IMR-90 (cell line): ENCODE results near the gene DGKQ. TPM values are rescaled to one million over a fixed set of nuclear protein-coding genes. Genes with fewer than 3 reads are reported as not detected.

Experiments
- ATAC-seq: fragments of 200-7000 bp; cut with Tn5 transposase; 2 replicates; pipeline ENCODE4 v1.9.1; 2020; ENCODE audit warnings: low read depth, mild to moderate bottlenecking, moderate library complexity
- BruUV-seq: library from RNA; stranded (reverse); fragments of 400-500 nt; replicated peaks from 2 replicates; lab custom pipeline; 2021; lab: Mats Ljungman, UMichigan
- CTCF ChIA-PET: fragments of 300-600 bp; formaldehyde crosslinking; extraction: SDS; loops from one replicate; lab custom pipeline; 2021; ENCODE audit warnings: antibody characterized with exemption; lab: Yijun Ruan, JAX
- POLR2A ChIA-PET: fragments of 300-600 bp; sonication (Branson Sonifier 250); formaldehyde crosslinking; loops from one replicate; lab custom pipeline; 2022; ENCODE audit warnings: antibody characterized with exemption; ENCODE audit not compliant: unreplicated experiment; lab: Charles Lee
- DNase-seq: peaks from one replicate; pipeline ENCODE4 v3.0.0; 2013
- H2AFZ ChIP-seq: replicated peaks from 2 replicates; pipeline ENCODE3; 2013; ENCODE audit warnings: low read length, mild to moderate bottlenecking; ENCODE audit not compliant: poor library complexity
- H2AK5ac ChIP-seq: 2 replicates; pipeline ENCODE4 v1.6.1; 2013; ENCODE audit warnings: low read depth, low read length, inconsistent platforms
- H2AK9ac ChIP-seq: replicated peaks from 2 replicates; pipeline ENCODE3; 2013; ENCODE audit warnings: mild to moderate bottlenecking, low read depth, low read length, moderate library complexity; ENCODE audit not compliant: poor library complexity
- H2BK120ac ChIP-seq: 2 replicates; pipeline ENCODE4 v1.6.1; 2013; ENCODE audit warnings: low read depth, low read length, inconsistent platforms
- H2BK15ac ChIP-seq: 3 replicates; pipeline ENCODE4 v1.6.1; 2013; ENCODE audit warnings: low read depth, low read length, inconsistent platforms
- H2BK20ac ChIP-seq: 2 replicates; pipeline ENCODE4 v1.6.1; 2013; ENCODE audit warnings: low read depth, mild to moderate bottlenecking, inconsistent platforms, low read length, moderate library complexity
- H2BK5ac ChIP-seq: 2 replicates; pipeline ENCODE4 v1.6.1; 2013; ENCODE audit warnings: mild to moderate bottlenecking, low read depth, low read length, inconsistent platforms; ENCODE audit not compliant: poor library complexity, severe bottlenecking
- H3K14ac ChIP-seq: replicated peaks from 2 replicates; pipeline ENCODE4 v1.6.1; 2013; ENCODE audit warnings: low read depth, low read length, inconsistent platforms
- H3K18ac ChIP-seq: 2 replicates; pipeline ENCODE4 v1.6.1; 2013; ENCODE audit warnings: low read depth, low read length, control low read depth
- H3K23ac ChIP-seq: 2 replicates; pipeline ENCODE4 v1.6.1; 2013; ENCODE audit warnings: low read depth, low read length, inconsistent platforms
- H3K27ac ChIP-seq: 2 replicates; pipeline ENCODE4 v1.5.1; 2013; ENCODE audit warnings: mild to moderate bottlenecking, control low read depth, low read length; ENCODE audit not compliant: insufficient read depth
- H3K27me3 ChIP-seq: 2 replicates; pipeline ENCODE4 v1.6.1; 2013; ENCODE audit warnings: low read length; ENCODE audit not compliant: control insufficient read depth, insufficient read depth
- H3K36me3 ChIP-seq: 2 replicates; pipeline ENCODE4 v1.6.1; 2013; ENCODE audit warnings: low read length, mixed read lengths; ENCODE audit not compliant: control insufficient read depth, insufficient read depth
- H3K4ac ChIP-seq: 2 replicates; pipeline ENCODE4 v1.6.1; 2013; ENCODE audit warnings: low read depth, low read length, inconsistent platforms
- H3K4me1 ChIP-seq: 2 replicates; pipeline ENCODE4 v1.6.1; 2013; ENCODE audit warnings: low read length, mixed read lengths; ENCODE audit not compliant: control insufficient read depth, insufficient read depth
- H3K4me2 ChIP-seq: 2 replicates; pipeline ENCODE4 v1.6.1; 2013; ENCODE audit warnings: low read depth, mild to moderate bottlenecking, control low read depth, low read length, moderate library complexity
- H3K4me3 ChIP-seq: 2 replicates; pipeline ENCODE4 v1.5.1; 2013; ENCODE audit warnings: low read depth, mild to moderate bottlenecking, control low read depth, low read length, moderate library complexity; ENCODE audit not compliant: insufficient read depth
- H3K56ac ChIP-seq: 2 replicates; pipeline ENCODE4 v1.6.1; 2013; ENCODE audit warnings: low read length, inconsistent platforms; ENCODE audit not compliant: insufficient read depth; ENCODE audit errors: extremely low read depth
- H3K79me1 ChIP-seq, 2 experiments: 2 replicates each; pipeline ENCODE4 v1.6.1; 2013; ENCODE audit warnings: low read length in 2 of 2, inconsistent platforms in 1 of 2, low read depth in 1 of 2
- H3K9ac ChIP-seq: 2 replicates; pipeline ENCODE4 v1.6.1; 2013; ENCODE audit warnings: low read depth, low read length, control low read depth
- H3K9me1 ChIP-seq: 2 replicates; pipeline ENCODE4 v1.6.1; 2013; ENCODE audit warnings: low read length, inconsistent platforms; ENCODE audit not compliant: insufficient read depth
- H3K9me3 ChIP-seq: 2 replicates; pipeline ENCODE4 v1.6.1; 2013; ENCODE audit warnings: low read length; ENCODE audit not compliant: control insufficient read depth, insufficient read depth
- H4K20me1 ChIP-seq: 2 replicates; pipeline ENCODE4 v1.6.1; 2013; ENCODE audit warnings: low read length, inconsistent platforms; ENCODE audit not compliant: insufficient read depth
- H4K5ac ChIP-seq: 2 replicates; pipeline ENCODE4 v1.6.1; 2013; ENCODE audit warnings: mild to moderate bottlenecking, low read depth, low read length, control low read depth
- H4K8ac ChIP-seq, 2 experiments: 2 replicates each; pipeline ENCODE4 v1.6.1; 2013; ENCODE audit warnings: low read depth in 2 of 2, low read length in 2 of 2, control low read depth in 1 of 2, inconsistent platforms in 1 of 2
- H4K91ac ChIP-seq: 2 replicates; pipeline ENCODE4 v1.6.1; 2013; ENCODE audit warnings: low read depth, low read length, inconsistent platforms; ENCODE audit not compliant: insufficient read depth
- BHLHE40 ChIP-seq: fragments of 150-350 bp; IDR thresholded peaks from 2 replicates; pipeline ENCODE4 v1.6.1; 2016; ENCODE audit warnings: mild to moderate bottlenecking, low read depth, low read length
- FOS ChIP-seq: fragments of 150-350 bp; IDR thresholded peaks from 2 replicates; pipeline ENCODE4 v1.6.1; 2016; ENCODE audit warnings: low read depth, low read length
- MAFK ChIP-seq: IDR thresholded peaks from 2 replicates; pipeline ENCODE4 v1.6.1; 2012; ENCODE audit warnings: low read depth, low read length, improper control_type of control experiment
- MXI1 ChIP-seq: IDR thresholded peaks from 2 replicates; pipeline ENCODE4 v1.6.1; 2012; ENCODE audit warnings: low read depth, mild to moderate bottlenecking, low read length, moderate library complexity, borderline replicate concordance
- NFE2L2 ChIP-seq: fragments of 150-350 bp; IDR thresholded peaks from 2 replicates; pipeline ENCODE4 v1.6.1; 2016; ENCODE audit warnings: low read depth, mild to moderate bottlenecking, low read length
- POLR2A ChIP-seq: IDR thresholded peaks from 2 replicates; pipeline ENCODE4 v1.6.1; 2012; ENCODE audit warnings: mild to moderate bottlenecking, low read depth, low read length
- RAD21 ChIP-seq: IDR thresholded peaks from 2 replicates; pipeline ENCODE4 v1.6.1; 2012; ENCODE audit warnings: low read length, improper control_type of control experiment
- RCOR1 ChIP-seq: IDR thresholded peaks from 2 replicates; pipeline ENCODE4 v1.6.1; 2012; ENCODE audit warnings: mild to moderate bottlenecking, low read length, improper control_type of control experiment; ENCODE audit not compliant: insufficient replicate concordance
- RFX5 ChIP-seq: IDR thresholded peaks from 2 replicates; pipeline ENCODE4 v1.8.0; 2012; ENCODE audit warnings: low read depth, mild to moderate bottlenecking, low read length, moderate library complexity
- WGBS, 2 experiments: methylation state at CpG; one replicate each; pipeline versions ENCODE4 v1.1.5 to v1.1.7; 2013; ENCODE audit warnings: missing lambda C conversion rate in 2 of 2; ENCODE audit not compliant: insufficient read length in 1 of 2; ENCODE audit errors: extremely low coverage in 2 of 2; 5-methylcytosine and 5-hydroxymethylcytosine counted together
- dilution Hi-C: fragments of 300-500 bp; cut with HindIII; formaldehyde crosslinking; loops from one replicate; pipeline ENCODE4 v1.14.3; 2018; ENCODE audit warnings: low sequenced_read_pairs; ENCODE audit not compliant: unreplicated experiment
- in situ Hi-C: fragments of 300-500 bp; cut with MboI; formaldehyde crosslinking; loops from 3 replicates; pipeline ENCODE4 v1.14.3; 2019; ENCODE audit warnings: low sequenced_read_pairs, inconsistent platforms, mixed read lengths
- intact Hi-C: fragments of 100-400 bp; cut with micrococcal nuclease; formaldehyde crosslinking; loops from 2 replicates; pipeline ENCODE4 v1.10.0; 2022
- polyA plus RNA-seq, 3 experiments: library from polyadenylated mRNA; depleted of rRNA; stranded (reverse); fragments of >200 nt; gene quantifications; 2 replicates each; pipeline ENCODE4 v1.2.3, GENCODE V29; 2012; ENCODE audit warnings: low replicate concordance in 1 of 3
- total RNA-seq: library from RNA; depleted of rRNA; stranded (reverse); fragments of >200 nt; gene quantifications from 2 replicates; pipeline ENCODE4 v1.2.3, GENCODE V29; 2012
- TF ChIP-seq, protein P1 (sequence below): conservative IDR thresholded peaks from 2 replicates; pipeline ENCODE4 v1.5.1; 2012; ENCODE audit warnings: mild to moderate bottlenecking, low read depth, low read length, improper control_type of control experiment
- TF ChIP-seq, protein P2 (sequence below): fragments of 150-350 bp; IDR thresholded peaks from 2 replicates; pipeline ENCODE4 v1.6.1; 2016; ENCODE audit warnings: low read depth, mild to moderate bottlenecking, low read length, moderate library complexity, borderline replicate concordance

Gene DGKQ
- total and polyA plus RNA-seq, 2 of the 4 experiments (the other 2 are of a cell fraction): 4.3 to 15.6 TPM

DNA sequence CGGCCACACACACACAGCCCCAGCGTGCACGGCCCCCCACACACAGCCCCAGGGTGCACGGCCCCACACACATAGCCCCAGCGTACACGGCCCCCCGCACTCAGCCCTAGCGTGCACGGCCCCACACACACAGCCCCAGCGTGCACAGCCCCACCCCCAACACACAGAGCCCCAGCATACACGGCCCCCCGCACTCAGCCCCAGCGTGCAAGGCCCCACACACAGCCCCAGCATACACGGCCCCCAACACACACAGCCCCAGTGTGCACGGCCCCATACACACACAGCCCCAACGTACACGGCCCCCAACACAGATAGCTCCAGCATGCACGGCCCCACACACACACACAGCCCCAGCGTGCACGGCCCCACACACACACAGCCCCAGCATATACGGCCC lies 58.8 kb downstream of the DGKQ start:
- ChIA-PET POLR2A (no interaction called here), CTCF (no interaction called here)
- H4K5ac ChIP-seq: no peak overlapping the region
- H3K4me1 ChIP-seq: no peaks in the 10 kb centered on the region
- H3K79me1 ChIP-seq: peaks cover 10 to 64% of the 10 kb centered on the region in 2 experiments
- no peak overlapping the region for H3K4me2 ChIP-seq
- dilution Hi-C loops: no loop called here
- H3K56ac ChIP-seq: no peak overlapping the region
- H3K9me3 ChIP-seq: no peaks in the 10 kb centered on the region
- no peak overlapping the region for H2AFZ ChIP-seq
- TF ChIP-seq RFX5: no peak
- no peak for TF ChIP-seq MXI1
- TF ChIP-seq, protein P1, sequence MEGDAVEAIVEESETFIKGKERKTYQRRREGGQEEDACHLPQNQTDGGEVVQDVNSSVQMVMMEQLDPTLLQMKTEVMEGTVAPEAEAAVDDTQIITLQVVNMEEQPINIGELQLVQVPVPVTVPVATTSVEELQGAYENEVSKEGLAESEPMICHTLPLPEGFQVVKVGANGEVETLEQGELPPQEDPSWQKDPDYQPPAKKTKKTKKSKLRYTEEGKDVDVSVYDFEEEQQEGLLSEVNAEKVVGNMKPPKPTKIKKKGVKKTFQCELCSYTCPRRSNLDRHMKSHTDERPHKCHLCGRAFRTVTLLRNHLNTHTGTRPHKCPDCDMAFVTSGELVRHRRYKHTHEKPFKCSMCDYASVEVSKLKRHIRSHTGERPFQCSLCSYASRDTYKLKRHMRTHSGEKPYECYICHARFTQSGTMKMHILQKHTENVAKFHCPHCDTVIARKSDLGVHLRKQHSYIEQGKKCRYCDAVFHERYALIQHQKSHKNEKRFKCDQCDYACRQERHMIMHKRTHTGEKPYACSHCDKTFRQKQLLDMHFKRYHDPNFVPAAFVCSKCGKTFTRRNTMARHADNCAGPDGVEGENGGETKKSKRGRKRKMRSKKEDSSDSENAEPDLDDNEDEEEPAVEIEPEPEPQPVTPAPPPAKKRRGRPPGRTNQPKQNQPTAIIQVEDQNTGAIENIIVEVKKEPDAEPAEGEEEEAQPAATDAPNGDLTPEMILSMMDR: no peak
- TF ChIP-seq POLR2A: no peak
- no peak for TF ChIP-seq BHLHE40
- TF ChIP-seq FOS: no peak
- TF ChIP-seq NFE2L2: no peak
- no peak for TF ChIP-seq MAFK
- no peak for TF ChIP-seq RAD21
- TF ChIP-seq, protein P2, sequence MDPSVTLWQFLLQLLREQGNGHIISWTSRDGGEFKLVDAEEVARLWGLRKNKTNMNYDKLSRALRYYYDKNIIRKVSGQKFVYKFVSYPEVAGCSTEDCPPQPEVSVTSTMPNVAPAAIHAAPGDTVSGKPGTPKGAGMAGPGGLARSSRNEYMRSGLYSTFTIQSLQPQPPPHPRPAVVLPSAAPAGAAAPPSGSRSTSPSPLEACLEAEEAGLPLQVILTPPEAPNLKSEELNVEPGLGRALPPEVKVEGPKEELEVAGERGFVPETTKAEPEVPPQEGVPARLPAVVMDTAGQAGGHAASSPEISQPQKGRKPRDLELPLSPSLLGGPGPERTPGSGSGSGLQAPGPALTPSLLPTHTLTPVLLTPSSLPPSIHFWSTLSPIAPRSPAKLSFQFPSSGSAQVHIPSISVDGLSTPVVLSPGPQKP: no peak
- TF ChIP-seq RCOR1: no peak
- no peak overlapping the region for H3K4me3 ChIP-seq
- H2BK5ac ChIP-seq: no peak overlapping the region
- no peak overlapping the region for H3K14ac ChIP-seq
- in situ Hi-C loops: no loop called here
- no peaks in the 10 kb centered on the region for H3K27me3 ChIP-seq
- H3K9ac ChIP-seq: no peak overlapping the region
- ATAC-seq: no peak
- DNase-seq: no peak
- H3K9me1 ChIP-seq: peaks cover 8% of the 10 kb centered on the region; the same call in 1 of the 2 replicates
- no TSS peak for BruUV-seq
- no peak overlapping the region for H3K27ac ChIP-seq
- no peak overlapping the region for H3K23ac ChIP-seq
- H2AK5ac ChIP-seq: no peak overlapping the region
- no peak overlapping the region for H3K18ac ChIP-seq
- no peak overlapping the region for H2BK15ac ChIP-seq
- intact Hi-C loops: no loop called here
- no peak overlapping the region for H4K91ac ChIP-seq
- WGBS, 2 experiments: 76% methylated on average over 4 of the region's 21 CpGs; no CpG with 5 or more reads in 1 of the 2 experiments
- H2BK20ac ChIP-seq: no peak overlapping the region
- no peak overlapping the region for H2AK9ac ChIP-seq
- peaks cover 73% of the 10 kb centered on the region for H4K20me1 ChIP-seq
- no peak overlapping the region for H3K4ac ChIP-seq
- no peak overlapping the region for H4K8ac ChIP-seq
- no peak overlapping the region for H2BK120ac ChIP-seq
- H3K36me3 ChIP-seq: peaks cover 19% of the 10 kb centered on the region
